T-helper 2 cell treated with Interferon-gamma antibody and Interleukin-4, amounts not matched to agents 100 ng/mL and 5 ng/mL, for 36 hours (primary cell): ENCODE data around the gene RSF1. TPM values are rescaled to one million over a fixed set of nuclear protein-coding genes. Genes with fewer than 3 reads are reported as not detected.
"Not testable (repeated sequence)": the region's sequence is repeated elsewhere in the genome, so short reads cannot be mapped to it uniquely, and the experiment has no call there.

Source experiments
- intact Hi-C: fragments of 100-400 bp; cut with micrococcal nuclease; formaldehyde crosslinking; loops from one replicate; pipeline ENCODE4 v1.15.1; 2023
- total RNA-seq: library from RNA; stranded (reverse); gene quantifications from 2 replicates; pipeline ENCODE4 v1.2.3, GENCODE V29; 2022

Gene RSF1
- 47.1 and 55.6 TPM in 2 replicates for total RNA-seq

- intact Hi-C loops, result loop anchor here (1.0 to 5.0 kb wide), 5 partner anchors 174 to 742 kb away; partner anchors contain the start of genes ALG8, CLNS1A and INTS4
These were observed at the start of gene RSF1, which contains the start of gene AAMDC for GRCh38 chr11:77820565-77821348. Gene RSF1 (minus strand): TSS chr11:77820722. CDS start chr11:77820714, 8 bp downstream. Gene AAMDC (plus strand): TSS chr11:77821144. CDS start chr11:77842497, 21,353 bp downstream.

- intact Hi-C loops, result no loop called here
These were observed 48.2 kb upstream of the RSF1 start for GRCh38 chr11:77868744-77869143.

- intact Hi-C loops, result no loop called here
These were observed 45.8 kb upstream of the RSF1 start for GRCh38 chr11:77866336-77866735.

DNA sequence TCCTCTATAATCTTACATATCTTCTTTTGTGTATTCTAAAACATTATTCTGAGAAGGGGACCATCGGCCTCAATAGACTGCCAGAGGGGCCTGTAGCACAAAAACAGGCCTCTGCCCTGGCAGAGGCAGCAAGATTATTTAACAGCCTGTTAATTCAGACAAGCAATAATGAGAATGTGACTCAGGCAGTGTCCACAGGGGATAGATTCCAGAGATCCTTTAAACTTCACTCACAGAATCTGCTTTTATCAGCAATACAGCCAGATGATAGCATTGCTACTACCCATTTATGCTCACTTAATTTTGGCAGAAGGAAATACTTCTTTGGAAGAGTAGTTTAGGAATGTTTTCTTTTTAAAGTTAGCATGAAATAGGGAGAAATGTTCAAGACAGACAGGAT is 45.3 kb upstream of the RSF1 start:
- intact Hi-C loops, result no loop called here

DNA sequence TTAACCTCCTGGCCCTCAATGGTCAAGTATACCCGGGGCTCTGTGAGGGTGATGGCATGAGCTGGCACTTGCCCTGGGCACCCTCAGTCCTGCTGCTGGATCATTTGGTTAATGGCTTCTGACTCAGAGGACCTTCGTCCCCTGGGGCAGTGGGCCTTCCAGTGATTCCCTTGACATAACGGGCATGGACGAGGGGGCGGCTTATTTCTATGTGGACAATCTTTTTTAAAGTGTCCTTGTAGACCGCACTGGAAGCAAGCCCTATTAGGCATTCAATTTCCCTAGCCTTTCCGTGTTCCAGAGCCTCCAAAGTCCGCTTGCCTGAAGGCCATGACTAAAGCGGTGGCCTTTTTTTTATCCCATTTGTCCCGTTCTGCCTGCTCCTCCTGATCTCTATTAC is 40.9 kb upstream of the RSF1 start:
- intact Hi-C loops, result not testable (repeated sequence)

GRCh38 chr11:77857906-77858457 is 37.5 kb upstream of the RSF1 start:
- intact Hi-C loops, result not testable (repeated sequence)

GRCh38 chr11:77854838-77855237 is 34.3 kb upstream of the RSF1 start:
- intact Hi-C loops, result no loop called here

GRCh38 chr11:77851503-77851902 is 31.0 kb upstream of the RSF1 start:
- intact Hi-C loops, result no loop called here

GRCh38 chr11:77843700-77844099 is 23.2 kb upstream of the RSF1 start:
- intact Hi-C loops, result not testable (repeated sequence)

- intact Hi-C loops, result no loop called here
These were observed 22.1 kb upstream of the RSF1 start for GRCh38 chr11:77842441-77843121.

DNA sequence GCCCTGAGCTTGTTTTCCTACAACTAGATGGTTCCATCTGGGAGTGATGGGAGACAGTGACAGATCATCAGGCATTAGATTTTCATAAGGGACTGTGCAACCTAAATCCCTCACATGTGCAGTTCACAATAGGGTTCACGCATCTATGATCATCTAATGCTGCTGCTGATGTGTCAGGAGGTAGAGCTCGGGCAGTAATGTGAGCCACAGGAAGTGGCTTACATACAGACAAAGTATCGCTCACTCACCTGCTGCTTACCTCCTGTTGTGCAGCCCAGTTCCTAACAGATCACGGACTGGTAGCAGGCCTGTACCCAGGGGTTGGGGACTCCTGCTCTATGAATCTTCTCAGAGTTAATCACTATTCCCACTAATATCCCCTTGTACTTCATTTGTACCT is 12.8 kb upstream of the RSF1 start:
- intact Hi-C loops, result no loop called here

GRCh38 chr11:77828926-77829325 is 8.4 kb upstream of the RSF1 start:
- intact Hi-C loops, result no loop called here

- intact Hi-C loops, result loop anchor here (5.0 kb wide), 1 partner anchor 739 kb away; no protein-coding TSS in a partner anchor
These were observed 3.3 kb upstream of the RSF1 start for GRCh38 chr11:77823775-77824174.

GRCh38 chr11:77822126-77822525 is 1.6 kb upstream of the RSF1 start:
- intact Hi-C loops, result loop anchor here (5.0 kb wide), 1 partner anchor 740 kb away; no protein-coding TSS in a partner anchor

- intact Hi-C loops, result loop anchor here (5.0 kb wide), 1 partner anchor 741 kb away; no protein-coding TSS in a partner anchor
These were observed 878 bp upstream of the RSF1 start for GRCh38 chr11:77821349-77821851.

GRCh38 chr11:77819921-77820564 is 479 bp downstream of the RSF1 start:
- intact Hi-C loops, result loop anchor here (1.0 to 5.0 kb wide), 7 partner anchors 43 to 742 kb away; partner anchors contain the start of genes ALG8, CLNS1A, INTS4 and KCTD21

DNA sequence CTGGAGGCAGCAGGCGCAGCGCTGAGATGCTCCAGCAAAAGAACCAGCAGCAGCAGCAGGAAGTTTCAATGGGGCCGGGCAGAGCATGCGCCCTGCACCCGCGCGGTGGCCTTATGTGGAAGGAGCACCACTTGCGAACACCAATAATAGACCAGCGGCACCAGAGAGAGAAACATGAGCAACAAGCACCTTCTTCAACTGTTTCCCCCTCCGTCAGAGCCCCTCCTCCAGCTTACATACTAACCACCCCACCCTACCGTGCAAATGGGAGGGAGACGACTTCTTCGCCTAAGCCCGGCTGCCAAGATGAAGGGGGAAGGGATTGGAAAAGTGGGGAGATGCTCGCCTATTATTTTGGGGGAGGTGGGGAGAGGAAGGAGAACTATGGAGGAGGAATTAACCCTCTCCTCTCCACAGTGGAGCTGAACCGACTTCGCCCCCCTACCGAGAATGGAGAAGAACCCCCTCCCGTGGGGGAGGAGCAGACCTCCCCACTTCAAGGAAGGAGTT is 1.1 kb downstream of the RSF1 start:
- intact Hi-C loops, result loop anchor here (1.0 to 5.0 kb wide), 2 partner anchors 42 to 369 kb away; partner anchors contain the start of genes KCTD21 and USP35

DNA sequence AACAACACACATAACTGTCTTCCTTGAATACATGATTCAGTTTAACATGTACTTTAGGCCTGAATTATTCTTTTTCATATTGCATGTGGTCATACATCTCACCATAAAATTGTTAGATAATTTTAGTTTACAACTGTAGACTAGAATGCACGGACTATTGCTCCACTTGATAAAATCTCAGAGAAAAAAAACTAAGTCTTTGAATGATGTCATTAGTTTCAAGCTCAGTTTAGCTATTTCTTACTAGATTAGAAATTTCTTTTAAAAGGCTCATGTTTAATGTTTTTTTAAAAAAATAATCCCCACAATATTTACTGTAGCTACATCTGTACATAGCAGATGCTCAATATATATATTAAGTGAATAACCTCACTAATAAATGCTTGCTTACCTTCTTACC is 5.1 kb downstream of the RSF1 start:
- intact Hi-C loops, result loop anchor here (5.0 kb wide), 1 partner anchor 38 kb away; no protein-coding TSS in a partner anchor

DNA sequence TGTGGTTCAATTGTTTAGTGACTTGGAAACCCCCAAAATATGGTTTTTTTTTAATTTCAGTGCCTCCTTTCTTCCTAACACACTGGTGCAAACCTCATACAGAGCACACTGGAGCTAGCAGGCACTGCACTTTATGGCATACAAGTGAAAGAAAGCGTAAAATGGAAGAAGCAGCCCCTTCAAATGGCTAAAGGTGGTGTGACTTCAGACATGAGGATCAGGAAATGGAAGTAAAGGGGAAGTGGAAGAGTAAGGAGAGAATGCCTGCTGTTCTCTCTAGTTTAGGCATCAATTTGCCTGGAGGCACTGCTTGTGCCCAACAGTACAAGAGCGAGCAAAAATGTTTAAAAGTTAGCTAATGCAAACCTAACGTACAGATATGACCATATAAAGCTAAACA is 5.7 kb downstream of the RSF1 start:
- intact Hi-C loops, result loop anchor here (5.0 kb wide), 1 partner anchor 38 kb away; no protein-coding TSS in a partner anchor

- intact Hi-C loops, result no loop called here
These were observed 7.3 kb downstream of the RSF1 start for GRCh38 chr11:77813256-77813655.

GRCh38 chr11:77806993-77807392 is 13.5 kb downstream of the RSF1 start:
- intact Hi-C loops, result no loop called here
